Ishikawa (cell line): ENCODE data around the gene COG5.

Source experiments
- CEBPB ChIP-seq: IDR thresholded peaks from 2 replicates; pipeline ENCODE4 v1.6.1; 2012
- CREB1 ChIP-seq: IDR thresholded peaks from 2 replicates; pipeline ENCODE4 v1.6.1; 2012; ENCODE audit warnings: low read depth
- EGR1 ChIP-seq: IDR thresholded peaks from 2 replicates; pipeline ENCODE4 v1.6.1; 2012
- EP300 ChIP-seq: IDR thresholded peaks from 2 replicates; pipeline ENCODE4 v1.6.1; 2012; ENCODE audit warnings: borderline replicate concordance
- FOXM1 ChIP-seq: IDR thresholded peaks from 2 replicates; pipeline ENCODE4 v1.6.1; 2012; ENCODE audit warnings: low read depth, borderline replicate concordance
- NFIC ChIP-seq: IDR thresholded peaks from 2 replicates; pipeline ENCODE4 v1.6.1; 2012
- RAD21 ChIP-seq: IDR thresholded peaks from 2 replicates; pipeline ENCODE4 v1.6.1; 2012; ENCODE audit warnings: low read depth
- TAF1 ChIP-seq: IDR thresholded peaks from 2 replicates; pipeline ENCODE4 v1.6.1; 2012; ENCODE audit warnings: low read depth, mild to moderate bottlenecking
- TCF12 ChIP-seq: IDR thresholded peaks from 2 replicates; pipeline ENCODE4 v1.6.1; 2012; ENCODE audit warnings: low read depth
- TEAD4 ChIP-seq: IDR thresholded peaks from 2 replicates; pipeline ENCODE4 v1.6.1; 2012
- YY1 ChIP-seq: IDR thresholded peaks from 2 replicates; pipeline ENCODE4 v1.6.1; 2012; ENCODE audit warnings: low read depth
- ZBTB7A ChIP-seq: IDR thresholded peaks from 2 replicates; pipeline ENCODE4 v1.6.1; 2012; ENCODE audit warnings: low read depth
- TF ChIP-seq, protein P1 (sequence below): IDR thresholded peaks from 2 replicates; pipeline ENCODE4 v1.6.1; 2012
- TF ChIP-seq, protein P2 (sequence below): IDR thresholded peaks from 2 replicates; pipeline ENCODE4 v1.6.1; 2012
- TF ChIP-seq, protein P3 (sequence below): IDR thresholded peaks from 2 replicates; pipeline ENCODE4 v1.6.1; 2012; ENCODE audit warnings: low read depth, mild to moderate bottlenecking

The COG5 gene

DNA sequence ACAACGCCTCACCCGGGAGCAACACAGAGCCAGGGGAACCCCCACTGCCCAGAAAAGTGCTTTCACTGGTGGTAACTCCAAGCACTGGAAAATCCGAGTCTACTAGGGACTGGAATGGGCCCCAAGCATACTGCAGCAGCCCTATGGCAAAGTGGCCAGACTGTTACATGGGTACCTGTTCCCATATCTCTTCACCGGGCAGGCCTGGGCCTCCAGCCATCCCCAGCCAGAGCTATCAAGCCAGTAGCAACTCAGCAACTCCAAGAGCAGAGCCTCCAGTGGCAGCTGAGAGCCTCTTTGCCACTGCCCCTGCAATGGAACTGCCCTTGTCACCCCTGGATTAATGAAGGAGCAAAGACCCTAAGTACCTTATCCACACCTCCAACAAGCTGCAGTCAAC, 321.5 kb downstream of the COG5 start:
- TF ChIP-seq TAF1 (no peak), ZBTB7A (no peak), TEAD4 (no peak), TCF12 (no peak), CEBPB (no peak), YY1 (no peak), CREB1 (no peak), EGR1 (no peak), NFIC (no peak), FOXM1 (no peak), RAD21 (no peak), EP300 (no peak)
- TF ChIP-seq, protein P1, sequence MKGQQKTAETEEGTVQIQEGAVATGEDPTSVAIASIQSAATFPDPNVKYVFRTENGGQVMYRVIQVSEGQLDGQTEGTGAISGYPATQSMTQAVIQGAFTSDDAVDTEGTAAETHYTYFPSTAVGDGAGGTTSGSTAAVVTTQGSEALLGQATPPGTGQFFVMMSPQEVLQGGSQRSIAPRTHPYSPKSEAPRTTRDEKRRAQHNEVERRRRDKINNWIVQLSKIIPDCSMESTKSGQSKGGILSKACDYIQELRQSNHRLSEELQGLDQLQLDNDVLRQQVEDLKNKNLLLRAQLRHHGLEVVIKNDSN: no peak
- TF ChIP-seq, protein P2, sequence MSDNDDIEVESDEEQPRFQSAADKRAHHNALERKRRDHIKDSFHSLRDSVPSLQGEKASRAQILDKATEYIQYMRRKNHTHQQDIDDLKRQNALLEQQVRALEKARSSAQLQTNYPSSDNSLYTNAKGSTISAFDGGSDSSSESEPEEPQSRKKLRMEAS: no peak
- TF ChIP-seq, protein P3, sequence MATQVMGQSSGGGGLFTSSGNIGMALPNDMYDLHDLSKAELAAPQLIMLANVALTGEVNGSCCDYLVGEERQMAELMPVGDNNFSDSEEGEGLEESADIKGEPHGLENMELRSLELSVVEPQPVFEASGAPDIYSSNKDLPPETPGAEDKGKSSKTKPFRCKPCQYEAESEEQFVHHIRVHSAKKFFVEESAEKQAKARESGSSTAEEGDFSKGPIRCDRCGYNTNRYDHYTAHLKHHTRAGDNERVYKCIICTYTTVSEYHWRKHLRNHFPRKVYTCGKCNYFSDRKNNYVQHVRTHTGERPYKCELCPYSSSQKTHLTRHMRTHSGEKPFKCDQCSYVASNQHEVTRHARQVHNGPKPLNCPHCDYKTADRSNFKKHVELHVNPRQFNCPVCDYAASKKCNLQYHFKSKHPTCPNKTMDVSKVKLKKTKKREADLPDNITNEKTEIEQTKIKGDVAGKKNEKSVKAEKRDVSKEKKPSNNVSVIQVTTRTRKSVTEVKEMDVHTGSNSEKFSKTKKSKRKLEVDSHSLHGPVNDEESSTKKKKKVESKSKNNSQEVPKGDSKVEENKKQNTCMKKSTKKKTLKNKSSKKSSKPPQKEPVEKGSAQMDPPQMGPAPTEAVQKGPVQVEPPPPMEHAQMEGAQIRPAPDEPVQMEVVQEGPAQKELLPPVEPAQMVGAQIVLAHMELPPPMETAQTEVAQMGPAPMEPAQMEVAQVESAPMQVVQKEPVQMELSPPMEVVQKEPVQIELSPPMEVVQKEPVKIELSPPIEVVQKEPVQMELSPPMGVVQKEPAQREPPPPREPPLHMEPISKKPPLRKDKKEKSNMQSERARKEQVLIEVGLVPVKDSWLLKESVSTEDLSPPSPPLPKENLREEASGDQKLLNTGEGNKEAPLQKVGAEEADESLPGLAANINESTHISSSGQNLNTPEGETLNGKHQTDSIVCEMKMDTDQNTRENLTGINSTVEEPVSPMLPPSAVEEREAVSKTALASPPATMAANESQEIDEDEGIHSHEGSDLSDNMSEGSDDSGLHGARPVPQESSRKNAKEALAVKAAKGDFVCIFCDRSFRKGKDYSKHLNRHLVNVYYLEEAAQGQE: no peak

DNA sequence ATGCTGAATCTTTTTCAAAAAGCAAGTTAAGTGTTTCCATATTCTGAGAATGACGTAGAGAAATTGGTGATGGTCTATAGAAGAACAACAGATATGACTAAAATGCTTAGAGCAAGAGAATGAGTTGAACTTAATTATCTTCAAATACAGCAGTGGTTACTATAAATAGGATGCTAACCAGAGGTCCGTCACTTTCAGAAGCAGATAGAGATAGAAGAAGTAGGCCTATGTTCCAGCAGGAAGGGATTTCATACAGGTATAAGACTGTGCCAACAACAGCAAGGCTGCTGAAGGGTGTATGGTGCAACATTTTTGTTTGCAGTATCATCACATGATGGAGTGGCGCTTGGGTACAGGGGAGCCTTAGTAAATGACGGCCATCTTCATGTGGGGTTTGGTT, 326.3 kb downstream of the COG5 start:
- TF ChIP-seq ZBTB7A: no peak
- TF ChIP-seq, protein P3: no peak
- TF ChIP-seq TCF12: no peak
- no peak for TF ChIP-seq CEBPB
- TF ChIP-seq EGR1: no peak
- no peak for TF ChIP-seq FOXM1
- TF ChIP-seq RAD21: no peak
- TF ChIP-seq NFIC: no peak
- TF ChIP-seq, protein P1: no peak

DNA sequence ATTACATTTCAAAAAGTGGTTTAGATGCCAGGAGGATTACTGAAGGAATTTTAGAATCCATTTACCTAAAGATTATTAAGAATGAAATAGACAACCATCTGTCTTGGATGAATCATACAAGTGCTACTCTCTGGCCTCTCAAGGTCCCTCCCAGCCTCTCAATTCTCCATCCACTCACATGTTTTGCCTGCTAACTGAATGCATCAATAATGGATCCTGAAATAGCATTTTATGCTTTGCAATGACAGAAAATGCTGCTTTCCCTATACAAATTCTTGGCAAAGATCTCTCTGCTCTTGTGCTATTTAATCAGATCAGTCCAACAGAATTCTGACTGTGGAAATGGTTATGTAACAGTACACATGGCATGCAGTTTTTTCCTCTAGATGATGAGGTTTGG, 326.9 kb downstream of the COG5 start:
- TF ChIP-seq CREB1: no peak

DNA sequence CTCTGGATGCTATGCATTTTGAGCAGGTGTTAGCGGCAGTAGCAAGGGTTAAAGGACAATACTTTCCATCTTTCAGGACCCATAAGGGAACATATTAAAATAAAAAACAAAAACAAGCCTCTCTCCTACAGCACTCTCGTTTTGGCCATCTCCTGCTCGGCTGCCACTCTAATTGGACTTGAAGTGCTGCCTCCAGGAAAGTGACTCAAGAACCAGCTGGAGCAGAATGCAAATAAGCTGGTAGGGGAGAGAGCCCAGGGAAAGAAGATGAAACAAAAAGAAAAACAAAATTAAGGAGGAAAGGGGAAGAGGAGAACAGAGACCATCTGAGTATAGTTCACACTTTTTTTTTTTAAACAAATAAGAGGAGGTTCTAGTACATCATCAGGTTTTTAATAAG, 329.3 kb downstream of the COG5 start:
- TF ChIP-seq TAF1: no peak
- no peak for TF ChIP-seq YY1
- TF ChIP-seq RAD21: no peak
- TF ChIP-seq, protein P1: no peak
- no peak for TF ChIP-seq TCF12
- no peak for TF ChIP-seq CEBPB
- TF ChIP-seq TEAD4: no peak
- TF ChIP-seq, protein P2: no peak
- TF ChIP-seq ZBTB7A: no peak
- no peak for TF ChIP-seq EP300
- TF ChIP-seq, protein P3: no peak
- no peak for TF ChIP-seq EGR1
- TF ChIP-seq CREB1: no peak
- no peak for TF ChIP-seq FOXM1
- no peak for TF ChIP-seq NFIC

DNA sequence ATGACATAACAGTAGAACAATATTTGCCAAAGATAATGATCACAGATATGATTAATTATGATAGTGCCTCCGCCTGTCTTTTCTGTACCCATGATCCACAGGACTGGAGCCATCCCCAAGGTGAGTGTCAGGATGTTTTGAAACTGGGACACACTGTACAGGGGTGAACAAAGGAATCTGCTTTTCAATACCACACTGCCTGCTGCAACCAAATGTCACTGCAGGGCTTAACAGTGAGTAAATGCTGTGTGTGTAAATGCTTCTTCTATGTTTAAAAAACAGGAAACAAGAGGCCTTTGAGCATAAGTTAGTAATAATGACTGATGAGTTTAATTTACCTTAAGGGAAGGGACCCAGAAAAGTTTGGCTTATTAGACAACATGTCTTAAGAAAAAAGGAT, 329.7 kb downstream of the COG5 start:
- TF ChIP-seq, protein P2: no peak
- no peak for TF ChIP-seq EP300
- TF ChIP-seq, protein P1: no peak
- TF ChIP-seq TEAD4: no peak
- TF ChIP-seq NFIC: no peak
